Esophagus (tissue), 2 donors: ENCODE measurements around the gene SALL4. TPM values are rescaled to one million over a fixed set of nuclear protein-coding genes. Genes with fewer than 3 reads are reported as not detected.
A peak's percentile ranks its signal among the peaks of the same experiment; 100 is the strongest.

ENCODE experiments used
- H3K27ac ChIP-seq, 2 donors: one replicate each; pipeline ENCODE4 v1.5.1; 2013; ENCODE audit warnings: low read depth in 2 of 2, mild to moderate bottlenecking in 2 of 2, inconsistent platforms in 1 of 2, low read length in 1 of 2, moderate library complexity in 1 of 2
- H3K27me3 ChIP-seq, 2 donors: one replicate each; pipeline ENCODE4 v1.6.1; 2013; ENCODE audit warnings: low read length in 2 of 2, control low read depth in 1 of 2, mild to moderate bottlenecking in 1 of 2; ENCODE audit not compliant: insufficient read depth in 2 of 2, control insufficient read depth in 1 of 2
- H3K36me3 ChIP-seq, 2 donors: one replicate each; pipeline ENCODE4 v1.6.1; 2013; ENCODE audit warnings: low read length in 1 of 2; ENCODE audit not compliant: control insufficient read depth in 2 of 2, insufficient read depth in 2 of 2
- H3K4me1 ChIP-seq, 2 donors: one replicate each; pipeline ENCODE4 v1.6.1; 2013; ENCODE audit warnings: low read length in 1 of 2; ENCODE audit not compliant: control insufficient read depth in 2 of 2, insufficient read depth in 2 of 2
- H3K4me3 ChIP-seq, 2 donors: one replicate each; pipeline ENCODE4 v1.5.1; 2013; ENCODE audit warnings: low read length in 2 of 2, mild to moderate bottlenecking in 2 of 2, low read depth in 1 of 2, moderate library complexity in 1 of 2
- H3K9me3 ChIP-seq, 2 donors: one replicate each; pipeline ENCODE4 v1.6.1; 2013; ENCODE audit warnings: mild to moderate bottlenecking in 2 of 2, low read depth in 1 of 2, low read length in 1 of 2, moderate library complexity in 1 of 2; ENCODE audit not compliant: control insufficient read depth in 2 of 2, insufficient read depth in 1 of 2
- WGBS, 2 donors: extraction: QIAGEN DNeasy Blood & Tissue Kit; methylation state at CpG; one replicate each; pipeline ENCODE4 v1.1.7; 2013; 5-methylcytosine and 5-hydroxymethylcytosine counted together
- polyA plus RNA-seq, 2 donors: library from polyadenylated mRNA; stranded (reverse); fragments of 200-250 nt; gene quantifications; one replicate each; pipeline ENCODE4 v1.2.3, GENCODE V29; 2013
- donor health status: healthy with polysubstance abuse.
- donor health status: Bipolar disorder and iron deficiency.

The SALL4 gene
- under 1 TPM; 0.08 to 0.14 TPM for polyA plus RNA-seq

- Histone ChIP-seq H3K9me3 (no peaks in the 10 kb centered on the region), H3K4me1 (peaks cover 6 to 12% of the 10 kb centered on the region in 2 donors), H3K27me3 (peaks cover 7 to 21% of the 10 kb centered on the region in 2 donors), H3K27ac (no peak within 1 kb of the TSS), H3K36me3 (no peaks in the 10 kb centered on the region), H3K4me3 (peak within 1 kb of the TSS; percentile 41 to 50)
- 23% methylated on average over 36 to 44 of the region's 44 CpGs for WGBS, 2 donors
Observed at GRCh38 chr20:51802170-51802751, at the start of gene SALL4. TSS of gene SALL4 (minus strand) at chr20:51802521. CDS start at chr20:51802408, 113 bp downstream.

GRCh38 chr20:51848346-51848745, 46.0 kb upstream of the SALL4 start:
- Histone ChIP-seq H3K27me3 (no peaks in the 10 kb centered on the region), H3K27ac (no peak overlapping the region), H3K4me1 (no peaks in the 10 kb centered on the region), H3K9me3 (no peaks in the 10 kb centered on the region), H3K4me3 (no peak overlapping the region), H3K36me3 (no peaks in the 10 kb centered on the region)
- 70% methylated on average over 2 of the region's 2 CpGs for WGBS, 2 donors

- WGBS, 2 donors, result 69 to 71% methylated on average over 5 of the region's 5 CpGs
Observed at GRCh38 chr20:51840865-51841264, 38.5 kb upstream of the SALL4 start.

GRCh38 chr20:51837876-51838420, 35.6 kb upstream of the SALL4 start:
- Histone ChIP-seq H3K27me3 (no peaks in the 10 kb centered on the region), H3K4me1 (no peaks in the 10 kb centered on the region), H3K4me3 (no peak overlapping the region), H3K27ac (no peak overlapping the region), H3K9me3 (no peaks in the 10 kb centered on the region), H3K36me3 (no peaks in the 10 kb centered on the region)
- 56 to 60% methylated on average over 10 of the region's 10 CpGs for WGBS, 2 donors

More at GRCh38 chr20:51840865-51841264, 38.5 kb upstream of the SALL4 start:
- Histone ChIP-seq H3K4me1 (no peaks in the 10 kb centered on the region), H3K27ac (no peak overlapping the region), H3K27me3 (no peaks in the 10 kb centered on the region), H3K36me3 (no peaks in the 10 kb centered on the region), H3K9me3 (no peaks in the 10 kb centered on the region), H3K4me3 (no peak overlapping the region)

- Histone ChIP-seq H3K27ac (no peak overlapping the region), H3K9me3 (no peaks in the 10 kb centered on the region), H3K4me1 (no peaks in the 10 kb centered on the region), H3K4me3 (no peak overlapping the region), H3K27me3 (no peaks in the 10 kb centered on the region), H3K36me3 (no peaks in the 10 kb centered on the region)
- WGBS, 2 donors, result 66 to 72% methylated on average over 6 of the region's 6 CpGs
Observed at GRCh38 chr20:51837436-51837835, 35.1 kb upstream of the SALL4 start.

GRCh38 chr20:51833326-51833725, 31.0 kb upstream of the SALL4 start:
- 81 to 86% methylated on average over 6 of the region's 6 CpGs for WGBS, 2 donors
- Histone ChIP-seq H3K9me3 (no peaks in the 10 kb centered on the region), H3K36me3 (no peaks in the 10 kb centered on the region), H3K27me3 (no peaks in the 10 kb centered on the region), H3K4me1 (no peaks in the 10 kb centered on the region), H3K27ac (no peak overlapping the region), H3K4me3 (no peak overlapping the region)

GRCh38 chr20:51832276-51832675, 30.0 kb upstream of the SALL4 start:
- Histone ChIP-seq H3K27me3 (no peaks in the 10 kb centered on the region), H3K27ac (no peak overlapping the region), H3K4me3 (no peak overlapping the region), H3K9me3 (no peaks in the 10 kb centered on the region), H3K36me3 (no peaks in the 10 kb centered on the region), H3K4me1 (no peaks in the 10 kb centered on the region)
- 74 to 80% methylated on average over 3 of the region's 3 CpGs for WGBS, 2 donors

- H3K9me3 ChIP-seq, result no peaks in the 10 kb centered on the region
- whole genome bisulfite sequencing, 2 donors, result 61 to 66% methylated on average over 6 of the region's 6 CpGs
- H3K4me3 ChIP-seq, result no peak overlapping the region
- H3K27ac ChIP-seq, result no peak overlapping the region
- H3K4me1 ChIP-seq, result no peaks in the 10 kb centered on the region
- no peaks in the 10 kb centered on the region for H3K27me3 ChIP-seq
- H3K36me3 ChIP-seq, result no peaks in the 10 kb centered on the region
Observed at GRCh38 chr20:51831866-51832265, 29.5 kb upstream of the SALL4 start.

GRCh38 chr20:51830538-51830937, 28.2 kb upstream of the SALL4 start:
- no peak overlapping the region for H3K27ac ChIP-seq
- no peak overlapping the region for H3K4me3 ChIP-seq
- H3K9me3 ChIP-seq, result no peaks in the 10 kb centered on the region
- no peaks in the 10 kb centered on the region for H3K4me1 ChIP-seq
- 81 to 84% methylated on average over 7 of the region's 7 CpGs for WGBS, 2 donors
- no peaks in the 10 kb centered on the region for H3K27me3 ChIP-seq
- H3K36me3 ChIP-seq, result no peaks in the 10 kb centered on the region

- no peaks in the 10 kb centered on the region for H3K27me3 ChIP-seq
- no peaks in the 10 kb centered on the region for H3K4me1 ChIP-seq
- WGBS, 2 donors, result 79% methylated on average over 6 to 7 of the region's 7 CpGs
- H3K4me3 ChIP-seq, result no peak overlapping the region
- H3K9me3 ChIP-seq, result no peaks in the 10 kb centered on the region
- H3K27ac ChIP-seq, result no peak overlapping the region
- no peaks in the 10 kb centered on the region for H3K36me3 ChIP-seq
Observed at GRCh38 chr20:51828762-51829161, 26.4 kb upstream of the SALL4 start.
